GM13977 (cell line): ENCODE results near the gene MAPRE3.
A peak's percentile ranks its signal among the peaks of the same experiment; 100 is the strongest.

Experiments used
- DNase-seq: peaks from one replicate; pipeline ENCODE4 v3.0.0; 2012; ENCODE audit warnings: low spot score
- in situ Hi-C: fragments of 300-500 bp; cut with MboI; formaldehyde crosslinking; loops from one replicate; pipeline ENCODE4 v1.12.0; 2022; ENCODE audit warnings: low sequenced_read_pairs, low pct_unique_long_range_greater_than_20kb, mixed read lengths, inconsistent platforms; ENCODE audit not compliant: unreplicated experiment
- TF ChIP-seq, protein P1 (sequence below): IDR thresholded peaks from 2 replicates; pipeline ENCODE4 v1.5.1; 2012; ENCODE audit warnings: mild to moderate bottlenecking, control low read depth; ENCODE audit not compliant: insufficient read depth; ENCODE audit errors: extremely low read depth, missing control alignments

Gene MAPRE3

DNA sequence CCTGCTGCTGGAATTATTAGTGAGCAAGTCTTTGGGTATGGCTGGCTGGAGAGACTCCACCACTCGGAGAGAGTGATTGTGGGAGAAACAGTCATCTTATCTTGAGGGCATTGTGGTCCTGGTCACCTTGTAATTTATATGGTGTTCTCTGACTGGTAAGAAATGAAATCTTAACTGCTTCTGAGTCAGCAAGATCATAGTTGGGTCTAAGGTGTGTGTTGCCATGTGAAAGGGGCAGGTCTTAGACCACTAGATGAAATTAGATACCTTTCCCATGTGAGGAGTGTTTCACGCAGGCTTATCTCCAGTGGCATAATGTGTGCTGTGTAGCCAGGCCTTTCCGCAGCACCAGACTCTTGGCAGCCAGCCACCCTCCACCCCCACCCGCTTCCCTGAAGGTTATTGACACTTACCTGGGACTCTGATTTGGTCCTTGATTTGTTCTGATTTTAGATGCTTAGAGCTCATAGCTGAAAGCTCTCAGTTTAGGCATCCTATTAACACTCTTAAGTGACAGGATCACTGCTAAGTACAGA, 7.7 kb downstream of the MAPRE3 start:
- DNase-seq, result no peak
- TF ChIP-seq, protein P1, sequence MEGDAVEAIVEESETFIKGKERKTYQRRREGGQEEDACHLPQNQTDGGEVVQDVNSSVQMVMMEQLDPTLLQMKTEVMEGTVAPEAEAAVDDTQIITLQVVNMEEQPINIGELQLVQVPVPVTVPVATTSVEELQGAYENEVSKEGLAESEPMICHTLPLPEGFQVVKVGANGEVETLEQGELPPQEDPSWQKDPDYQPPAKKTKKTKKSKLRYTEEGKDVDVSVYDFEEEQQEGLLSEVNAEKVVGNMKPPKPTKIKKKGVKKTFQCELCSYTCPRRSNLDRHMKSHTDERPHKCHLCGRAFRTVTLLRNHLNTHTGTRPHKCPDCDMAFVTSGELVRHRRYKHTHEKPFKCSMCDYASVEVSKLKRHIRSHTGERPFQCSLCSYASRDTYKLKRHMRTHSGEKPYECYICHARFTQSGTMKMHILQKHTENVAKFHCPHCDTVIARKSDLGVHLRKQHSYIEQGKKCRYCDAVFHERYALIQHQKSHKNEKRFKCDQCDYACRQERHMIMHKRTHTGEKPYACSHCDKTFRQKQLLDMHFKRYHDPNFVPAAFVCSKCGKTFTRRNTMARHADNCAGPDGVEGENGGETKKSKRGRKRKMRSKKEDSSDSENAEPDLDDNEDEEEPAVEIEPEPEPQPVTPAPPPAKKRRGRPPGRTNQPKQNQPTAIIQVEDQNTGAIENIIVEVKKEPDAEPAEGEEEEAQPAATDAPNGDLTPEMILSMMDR, result no peak
- in situ Hi-C loops, result no loop called here

DNA sequence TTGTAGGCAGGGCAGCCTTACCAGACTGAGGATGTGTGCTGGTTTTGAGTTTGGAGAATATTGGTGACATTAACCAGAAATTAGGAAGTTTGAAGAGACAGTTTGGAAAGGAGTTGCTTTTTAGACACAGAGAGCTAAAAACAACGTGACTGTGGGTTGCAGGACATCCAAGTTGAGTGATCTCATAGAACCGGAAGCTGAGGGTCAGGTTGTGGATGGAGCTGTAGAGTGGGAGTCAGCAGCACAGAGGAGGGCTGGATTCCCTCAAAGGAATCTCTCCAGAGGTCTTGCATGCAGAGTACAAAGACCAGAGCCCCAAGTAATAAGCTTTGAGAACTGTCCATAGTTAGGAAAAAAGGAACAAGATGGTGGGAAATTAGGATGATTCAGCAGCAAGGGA, 9.3 kb downstream of the MAPRE3 start:
- in situ Hi-C loops, result no loop called here
- DNase-seq, result no peak

DNA sequence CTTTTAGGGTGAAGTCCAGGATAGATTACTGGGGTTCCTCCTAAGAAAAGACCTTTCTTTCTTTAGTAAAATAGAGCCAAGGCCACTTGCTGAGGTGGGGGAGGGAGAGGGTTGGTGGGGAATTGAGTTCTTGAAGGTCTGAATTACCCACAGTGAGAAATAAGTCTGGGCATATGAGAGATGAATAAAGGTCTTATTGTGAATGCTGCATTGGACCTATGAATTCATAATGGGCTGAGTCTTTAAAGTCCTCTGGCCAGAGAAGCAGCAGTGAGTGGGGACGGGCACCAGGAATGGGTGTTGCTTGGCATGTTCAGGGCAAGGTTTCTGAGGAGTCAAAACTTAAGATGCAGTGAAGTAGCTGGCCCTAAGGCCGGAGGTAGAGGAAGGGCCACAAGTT, 10.5 kb downstream of the MAPRE3 start:
- in situ Hi-C loops, result no loop called here
- TF ChIP-seq, protein P1, result no peak

More for the DNA sequence above, 9.3 kb downstream of the MAPRE3 start:
- TF ChIP-seq, protein P1, result no peak

DNA sequence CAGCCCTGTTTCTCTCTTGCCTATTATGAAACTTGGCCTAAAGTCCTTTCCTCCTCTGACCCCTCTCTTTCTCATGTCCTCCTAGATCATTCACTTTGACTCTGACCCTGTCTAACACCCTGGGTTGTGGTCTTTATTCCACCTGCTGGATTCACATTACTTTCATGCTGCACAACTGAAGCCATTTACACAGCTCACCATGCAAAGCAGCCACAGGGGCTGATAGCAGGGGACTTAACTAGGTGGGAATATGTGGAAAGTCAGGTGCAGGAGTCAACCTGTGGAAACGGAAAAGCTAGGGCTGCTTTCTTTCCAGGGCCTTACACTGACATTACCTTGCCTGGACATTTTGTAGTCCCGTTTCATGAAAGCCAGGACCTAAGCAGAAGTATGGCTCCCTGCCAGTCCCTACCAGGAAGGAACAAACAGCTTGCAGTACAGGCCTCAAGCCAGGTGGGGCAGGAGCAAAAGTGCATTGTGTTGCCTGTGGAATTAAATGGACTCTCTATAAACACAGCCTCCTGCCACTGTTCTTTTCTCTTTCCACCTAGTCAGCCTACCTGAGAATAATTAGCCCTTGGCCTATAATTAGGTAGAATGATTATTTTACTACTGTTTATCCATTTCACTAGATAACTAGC, 11.8 kb downstream of the MAPRE3 start:
- TF ChIP-seq, protein P1, result peak; percentile 24
- in situ Hi-C loops, result no loop called here
- peak; percentile 41 for DNase-seq

More for the DNA sequence above, 10.5 kb downstream of the MAPRE3 start:
- no peak for DNase-seq

DNA sequence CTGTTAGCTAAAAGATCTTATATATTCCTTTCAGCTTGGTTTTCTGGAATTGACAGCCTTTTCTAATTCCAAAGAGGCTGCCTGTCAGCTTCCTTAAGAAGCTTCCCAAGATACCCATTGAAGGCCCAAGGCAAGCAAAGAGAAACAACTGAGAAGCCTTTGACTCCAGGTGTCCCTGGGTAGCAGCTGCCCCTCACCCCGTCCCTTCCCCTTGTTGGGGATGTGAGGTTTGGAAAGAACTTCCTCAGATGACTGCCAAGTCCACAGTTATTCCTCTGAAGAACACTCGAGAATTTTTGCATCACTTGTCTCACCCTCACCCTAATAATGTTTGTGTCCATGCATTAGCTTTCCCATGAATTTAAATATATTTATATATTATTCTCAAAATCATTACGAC, 13.3 kb downstream of the MAPRE3 start:
- TF ChIP-seq, protein P1, result no peak

DNA sequence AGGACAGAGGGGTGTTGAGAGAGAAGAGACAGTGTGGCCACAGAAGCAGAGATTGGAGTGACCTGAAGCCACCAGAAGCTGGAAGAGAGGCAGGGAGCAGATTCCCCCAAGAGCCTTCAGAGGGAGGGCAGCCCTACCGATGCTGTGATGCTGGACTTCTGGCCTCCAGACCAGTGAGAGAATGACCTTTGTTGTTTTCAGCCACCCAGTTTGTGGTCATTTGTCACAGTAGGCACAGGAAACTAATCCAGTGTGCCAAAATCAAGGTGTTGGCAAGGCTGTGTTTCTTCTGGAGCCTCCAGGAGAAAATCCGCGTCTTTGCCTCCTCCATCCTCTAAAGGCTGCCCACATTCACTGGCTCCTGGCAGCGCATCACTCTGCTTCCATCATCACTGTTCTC, 15.4 kb downstream of the MAPRE3 start:
- DNase-seq, result no peak
- TF ChIP-seq, protein P1, result no peak
- in situ Hi-C loops, result no loop called here

More for the DNA sequence above, 13.3 kb downstream of the MAPRE3 start:
- in situ Hi-C loops, result no loop called here
- DNase-seq, result no peak
